SK-N-MC (cell line): ENCODE results near the gene PANK1.

Experiments
- EZH2 ChIP-seq: fragments of 200-600 bp; sonication (generic); IDR thresholded peaks from one replicate; pipeline ENCODE4 v1.6.1; 2017; ENCODE audit warnings: antibody characterized with exemption
- POLR2AphosphoS5 ChIP-seq: IDR thresholded peaks from 2 replicates; pipeline ENCODE4 v1.6.1; 2012; ENCODE audit warnings: mild to moderate bottlenecking, low read depth, low read length, borderline replicate concordance

DNA sequence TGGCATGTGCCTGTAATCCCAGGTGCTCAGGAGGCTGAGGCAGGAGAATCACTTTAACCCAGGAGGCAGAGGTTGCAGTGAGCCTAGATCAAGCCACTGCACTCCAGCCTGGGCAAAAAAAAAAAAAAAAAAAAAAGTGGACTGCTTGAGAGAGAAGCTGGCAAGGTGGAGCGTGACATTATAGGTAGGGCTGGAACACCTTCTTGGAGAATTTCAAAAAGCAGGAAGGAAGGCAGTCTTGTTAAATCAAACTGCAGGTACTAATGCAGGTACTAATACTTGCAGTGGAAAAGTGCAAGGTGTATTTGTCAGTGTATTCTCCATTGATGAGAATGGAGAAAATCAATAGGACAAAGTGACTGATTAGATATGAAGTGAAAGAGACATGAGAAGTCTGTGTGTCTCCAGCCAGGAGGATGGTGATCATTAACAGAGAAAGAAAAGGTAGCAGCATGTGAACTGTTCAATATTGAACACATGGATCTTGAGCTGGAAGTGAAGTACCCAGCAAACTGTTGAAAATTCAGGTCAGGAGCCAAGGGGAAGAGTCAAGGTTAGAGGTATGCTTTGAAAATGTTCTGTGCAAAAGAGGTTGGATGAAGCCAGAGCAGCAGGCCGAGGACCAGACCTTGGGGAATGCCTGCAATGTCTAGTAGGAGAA is 97.1 kb downstream of the PANK1 start:
- no peak for TF ChIP-seq EZH2
- TF ChIP-seq POLR2AphosphoS5: no peak
